K562 (cell line): ENCODE data around the gene GCN1. TPM values are rescaled to one million over a fixed set of nuclear protein-coding genes. Genes with fewer than 3 reads are reported as not detected.

Experiments
- CCAR2 ChIP-seq: fragments of 200-400 bp; formaldehyde crosslinking; IDR thresholded peaks from 2 replicates; pipeline ENCODE4 v1.6.1; 2017; ENCODE audit warnings: mild to moderate bottlenecking, low read depth, low read length
- CCNT2 ChIP-seq: IDR thresholded peaks from 2 replicates; pipeline ENCODE4 v1.6.1; 2011; ENCODE audit warnings: borderline replicate concordance, low read depth, mild to moderate bottlenecking, moderate library complexity, mixed read lengths, low read length; ENCODE audit not compliant: insufficient read length; ENCODE audit errors: extremely low read depth
- NEUROD1 ChIP-seq: fragments of 150-350 bp; IDR thresholded peaks from 2 replicates; pipeline ENCODE4 v1.6.1; 2014; ENCODE audit warnings: borderline replicate concordance, low read length, low read depth; ENCODE audit not compliant: partially characterized antibody
- NFIX ChIP-seq: fragments of 250-450 bp; sonication (Bioruptor Pico); IDR thresholded peaks from 2 replicates; pipeline ENCODE4 v1.4.0; 2020; ENCODE audit warnings: low read depth, mild to moderate bottlenecking, moderate library complexity
- NFRKB ChIP-seq: fragments of 450-650 bp; IDR thresholded peaks from 2 replicates; pipeline ENCODE4 v1.6.1; 2016; ENCODE audit warnings: low read depth
- PHB2 ChIP-seq: fragments of 450-650 bp; IDR thresholded peaks from 2 replicates; pipeline ENCODE4 v1.6.1; 2017; ENCODE audit warnings: low read depth
- RB1 ChIP-seq: fragments of 450-650 bp; IDR thresholded peaks from 2 replicates; pipeline ENCODE4 v1.6.1; 2017; ENCODE audit warnings: low read depth, mild to moderate bottlenecking
- RCOR1 ChIP-seq, 2 experiments: IDR thresholded peaks; 2 replicates each; pipeline ENCODE4 v1.6.1; 2012; ENCODE audit warnings: low read depth in 2 of 2, low read length in 2 of 2, borderline replicate concordance in 1 of 2, improper control_type of control experiment in 1 of 2
- TEAD1 ChIP-seq, 2 experiments: fragments of 450-650 bp in 1 of 2; sonication (generic) in 1 of 2; formaldehyde crosslinking; IDR thresholded peaks; 2 replicates each; pipeline versions ENCODE4 v1.4.0 to v1.8.0; 2020 to 2022; ENCODE audit warnings: mild to moderate bottlenecking in 2 of 2, missing genetic modification reagents in 1 of 2
- ZNF436 ChIP-seq: fragments of 250-450, 450-650 bp; sonication (Bioruptor Pico); formaldehyde crosslinking; IDR thresholded peaks from 2 replicates; pipeline ENCODE4 v1.7.0; 2020; ENCODE audit warnings: mild to moderate bottlenecking
- ZNF551 ChIP-seq: fragments of 250-450 bp; sonication (Bioruptor Pico); IDR thresholded peaks from 2 replicates; pipeline ENCODE4 v1.5.0; 2021; ENCODE audit warnings: mild to moderate bottlenecking, moderate library complexity
- polyA plus RNA-seq, 8 experiments: library from polyadenylated mRNA; depleted of rRNA in 4 of 8; stranded (reverse) in 5 of 8; unstranded in 3 of 8; fragments of >200 nt; fragmentation: Nextera tagmentation in 2 of 8; fragmentation: Illumina TruSeq in 1 of 8; extraction: Ambion mirVana in 2 of 8; extraction: Trizol in 1 of 8; gene quantifications; 2 replicates each; pipeline versions ENCODE4 v1.2.1 to v1.2.3, GENCODE V29; 2011 to 2014; ENCODE audit warnings: inconsistent platforms in 1 of 8, missing spikeins in 1 of 8
- total RNA-seq, 7 experiments: library from RNA; depleted of rRNA in 6 of 7; stranded (reverse); fragments of >200 nt in 6 of 7; fragmentation: Illumina TruSeq in 2 of 7; extraction: Trizol in 2 of 7; gene quantifications; 2 replicates each; pipeline versions ENCODE4 v1.2.1 to v1.2.3, GENCODE V29; 2011 to 2021; ENCODE audit warnings: low replicate concordance in 1 of 7
- TF ChIP-seq, protein P1 (sequence below): fragments of 450-650 bp; IDR thresholded peaks from 2 replicates; pipeline ENCODE4 v1.6.1; 2016; ENCODE audit warnings: mild to moderate bottlenecking, moderate library complexity
- TF ChIP-seq, protein P2 (sequence below): fragments of 450-650 bp; IDR thresholded peaks from 2 replicates; pipeline ENCODE4 v1.6.1; 2017; ENCODE audit warnings: mild to moderate bottlenecking, moderate library complexity
- TF ChIP-seq, protein P3 (sequence below): fragments of 450-650 bp; IDR thresholded peaks from 2 replicates; pipeline ENCODE4 v1.6.1; 2016

Gene GCN1
- total and polyA plus RNA-seq, 9 of the 15 experiments (the other 6 are each of a cell fraction or from before 2014, with no cell fraction given) = 11.9 to 190 (median 51.7) TPM

DNA sequence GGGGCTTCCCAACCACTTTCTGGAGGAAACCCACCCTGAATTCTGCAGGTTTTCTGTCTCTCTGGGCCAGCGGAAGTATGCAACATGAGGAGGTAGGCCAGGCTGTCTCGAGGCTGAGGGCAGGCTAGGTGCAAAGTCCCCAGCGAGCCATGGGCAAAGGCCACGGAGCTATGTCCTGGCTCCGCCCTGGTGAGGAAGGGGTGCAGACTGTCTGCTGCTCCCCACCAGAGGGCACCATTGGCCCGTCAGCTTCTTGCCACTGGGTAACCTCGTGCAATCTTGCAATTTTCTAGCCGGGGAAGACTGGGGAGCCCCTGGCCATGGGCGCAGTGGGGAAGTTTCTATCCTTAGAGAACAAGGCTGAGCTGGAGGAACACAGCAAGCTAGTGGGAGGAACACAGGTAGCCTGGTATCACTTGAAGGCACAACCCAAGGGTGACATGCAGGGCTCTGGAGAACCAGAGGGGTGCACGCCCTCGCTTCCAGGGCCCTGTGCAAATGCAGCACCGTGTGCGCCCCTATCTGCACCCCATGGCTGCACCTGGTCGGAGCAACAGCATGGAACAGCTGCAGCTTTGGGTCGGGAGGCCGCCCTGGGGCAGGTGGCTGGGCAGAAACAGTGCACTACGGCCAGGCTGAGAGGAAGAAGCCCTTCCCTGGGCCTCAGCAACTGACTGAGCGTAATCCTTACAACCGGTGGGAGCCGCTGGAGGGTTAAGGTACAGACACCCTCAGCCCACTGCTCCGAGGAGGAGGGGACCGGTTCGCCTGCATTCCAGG is 34.0 kb upstream of the GCN1 start (continued):
- TF ChIP-seq, protein P1, sequence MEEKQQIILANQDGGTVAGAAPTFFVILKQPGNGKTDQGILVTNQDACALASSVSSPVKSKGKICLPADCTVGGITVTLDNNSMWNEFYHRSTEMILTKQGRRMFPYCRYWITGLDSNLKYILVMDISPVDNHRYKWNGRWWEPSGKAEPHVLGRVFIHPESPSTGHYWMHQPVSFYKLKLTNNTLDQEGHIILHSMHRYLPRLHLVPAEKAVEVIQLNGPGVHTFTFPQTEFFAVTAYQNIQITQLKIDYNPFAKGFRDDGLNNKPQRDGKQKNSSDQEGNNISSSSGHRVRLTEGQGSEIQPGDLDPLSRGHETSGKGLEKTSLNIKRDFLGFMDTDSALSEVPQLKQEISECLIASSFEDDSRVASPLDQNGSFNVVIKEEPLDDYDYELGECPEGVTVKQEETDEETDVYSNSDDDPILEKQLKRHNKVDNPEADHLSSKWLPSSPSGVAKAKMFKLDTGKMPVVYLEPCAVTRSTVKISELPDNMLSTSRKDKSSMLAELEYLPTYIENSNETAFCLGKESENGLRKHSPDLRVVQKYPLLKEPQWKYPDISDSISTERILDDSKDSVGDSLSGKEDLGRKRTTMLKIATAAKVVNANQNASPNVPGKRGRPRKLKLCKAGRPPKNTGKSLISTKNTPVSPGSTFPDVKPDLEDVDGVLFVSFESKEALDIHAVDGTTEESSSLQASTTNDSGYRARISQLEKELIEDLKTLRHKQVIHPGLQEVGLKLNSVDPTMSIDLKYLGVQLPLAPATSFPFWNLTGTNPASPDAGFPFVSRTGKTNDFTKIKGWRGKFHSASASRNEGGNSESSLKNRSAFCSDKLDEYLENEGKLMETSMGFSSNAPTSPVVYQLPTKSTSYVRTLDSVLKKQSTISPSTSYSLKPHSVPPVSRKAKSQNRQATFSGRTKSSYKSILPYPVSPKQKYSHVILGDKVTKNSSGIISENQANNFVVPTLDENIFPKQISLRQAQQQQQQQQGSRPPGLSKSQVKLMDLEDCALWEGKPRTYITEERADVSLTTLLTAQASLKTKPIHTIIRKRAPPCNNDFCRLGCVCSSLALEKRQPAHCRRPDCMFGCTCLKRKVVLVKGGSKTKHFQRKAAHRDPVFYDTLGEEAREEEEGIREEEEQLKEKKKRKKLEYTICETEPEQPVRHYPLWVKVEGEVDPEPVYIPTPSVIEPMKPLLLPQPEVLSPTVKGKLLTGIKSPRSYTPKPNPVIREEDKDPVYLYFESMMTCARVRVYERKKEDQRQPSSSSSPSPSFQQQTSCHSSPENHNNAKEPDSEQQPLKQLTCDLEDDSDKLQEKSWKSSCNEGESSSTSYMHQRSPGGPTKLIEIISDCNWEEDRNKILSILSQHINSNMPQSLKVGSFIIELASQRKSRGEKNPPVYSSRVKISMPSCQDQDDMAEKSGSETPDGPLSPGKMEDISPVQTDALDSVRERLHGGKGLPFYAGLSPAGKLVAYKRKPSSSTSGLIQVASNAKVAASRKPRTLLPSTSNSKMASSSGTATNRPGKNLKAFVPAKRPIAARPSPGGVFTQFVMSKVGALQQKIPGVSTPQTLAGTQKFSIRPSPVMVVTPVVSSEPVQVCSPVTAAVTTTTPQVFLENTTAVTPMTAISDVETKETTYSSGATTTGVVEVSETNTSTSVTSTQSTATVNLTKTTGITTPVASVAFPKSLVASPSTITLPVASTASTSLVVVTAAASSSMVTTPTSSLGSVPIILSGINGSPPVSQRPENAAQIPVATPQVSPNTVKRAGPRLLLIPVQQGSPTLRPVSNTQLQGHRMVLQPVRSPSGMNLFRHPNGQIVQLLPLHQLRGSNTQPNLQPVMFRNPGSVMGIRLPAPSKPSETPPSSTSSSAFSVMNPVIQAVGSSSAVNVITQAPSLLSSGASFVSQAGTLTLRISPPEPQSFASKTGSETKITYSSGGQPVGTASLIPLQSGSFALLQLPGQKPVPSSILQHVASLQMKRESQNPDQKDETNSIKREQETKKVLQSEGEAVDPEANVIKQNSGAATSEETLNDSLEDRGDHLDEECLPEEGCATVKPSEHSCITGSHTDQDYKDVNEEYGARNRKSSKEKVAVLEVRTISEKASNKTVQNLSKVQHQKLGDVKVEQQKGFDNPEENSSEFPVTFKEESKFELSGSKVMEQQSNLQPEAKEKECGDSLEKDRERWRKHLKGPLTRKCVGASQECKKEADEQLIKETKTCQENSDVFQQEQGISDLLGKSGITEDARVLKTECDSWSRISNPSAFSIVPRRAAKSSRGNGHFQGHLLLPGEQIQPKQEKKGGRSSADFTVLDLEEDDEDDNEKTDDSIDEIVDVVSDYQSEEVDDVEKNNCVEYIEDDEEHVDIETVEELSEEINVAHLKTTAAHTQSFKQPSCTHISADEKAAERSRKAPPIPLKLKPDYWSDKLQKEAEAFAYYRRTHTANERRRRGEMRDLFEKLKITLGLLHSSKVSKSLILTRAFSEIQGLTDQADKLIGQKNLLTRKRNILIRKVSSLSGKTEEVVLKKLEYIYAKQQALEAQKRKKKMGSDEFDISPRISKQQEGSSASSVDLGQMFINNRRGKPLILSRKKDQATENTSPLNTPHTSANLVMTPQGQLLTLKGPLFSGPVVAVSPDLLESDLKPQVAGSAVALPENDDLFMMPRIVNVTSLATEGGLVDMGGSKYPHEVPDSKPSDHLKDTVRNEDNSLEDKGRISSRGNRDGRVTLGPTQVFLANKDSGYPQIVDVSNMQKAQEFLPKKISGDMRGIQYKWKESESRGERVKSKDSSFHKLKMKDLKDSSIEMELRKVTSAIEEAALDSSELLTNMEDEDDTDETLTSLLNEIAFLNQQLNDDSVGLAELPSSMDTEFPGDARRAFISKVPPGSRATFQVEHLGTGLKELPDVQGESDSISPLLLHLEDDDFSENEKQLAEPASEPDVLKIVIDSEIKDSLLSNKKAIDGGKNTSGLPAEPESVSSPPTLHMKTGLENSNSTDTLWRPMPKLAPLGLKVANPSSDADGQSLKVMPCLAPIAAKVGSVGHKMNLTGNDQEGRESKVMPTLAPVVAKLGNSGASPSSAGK = no peak; the same call in 1 of the 2 replicates
- no peak for TF ChIP-seq CCNT2
- peak; percentile 79 for TF ChIP-seq RB1
- TF ChIP-seq NFRKB = no peak
- TF ChIP-seq TEAD1 (CRISPR knock-in tag; IDR thresholded peaks at IDR 0.05) = no peak; a peak in 1 of 4 replicates
- TF ChIP-seq NFIX (CRISPR knock-in tag) = no peak
- peak; percentile 43 for TF ChIP-seq NEUROD1
- no peak for TF ChIP-seq ZNF551
- no peak for TF ChIP-seq PHB2
- TF ChIP-seq RCOR1 (IDR thresholded peaks at IDR 0.05; ENCODE audit: borderline replicate concordance in 1 of 2, low read depth in 2 of 2, low read length in 2 of 2) = peak in 1 of 2 experiments; percentile 51; a peak in 1 of 4 replicates
- TF ChIP-seq, protein P2, sequence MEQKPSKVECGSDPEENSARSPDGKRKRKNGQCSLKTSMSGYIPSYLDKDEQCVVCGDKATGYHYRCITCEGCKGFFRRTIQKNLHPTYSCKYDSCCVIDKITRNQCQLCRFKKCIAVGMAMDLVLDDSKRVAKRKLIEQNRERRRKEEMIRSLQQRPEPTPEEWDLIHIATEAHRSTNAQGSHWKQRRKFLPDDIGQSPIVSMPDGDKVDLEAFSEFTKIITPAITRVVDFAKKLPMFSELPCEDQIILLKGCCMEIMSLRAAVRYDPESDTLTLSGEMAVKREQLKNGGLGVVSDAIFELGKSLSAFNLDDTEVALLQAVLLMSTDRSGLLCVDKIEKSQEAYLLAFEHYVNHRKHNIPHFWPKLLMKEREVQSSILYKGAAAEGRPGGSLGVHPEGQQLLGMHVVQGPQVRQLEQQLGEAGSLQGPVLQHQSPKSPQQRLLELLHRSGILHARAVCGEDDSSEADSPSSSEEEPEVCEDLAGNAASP = no peak
- TF ChIP-seq, protein P3, sequence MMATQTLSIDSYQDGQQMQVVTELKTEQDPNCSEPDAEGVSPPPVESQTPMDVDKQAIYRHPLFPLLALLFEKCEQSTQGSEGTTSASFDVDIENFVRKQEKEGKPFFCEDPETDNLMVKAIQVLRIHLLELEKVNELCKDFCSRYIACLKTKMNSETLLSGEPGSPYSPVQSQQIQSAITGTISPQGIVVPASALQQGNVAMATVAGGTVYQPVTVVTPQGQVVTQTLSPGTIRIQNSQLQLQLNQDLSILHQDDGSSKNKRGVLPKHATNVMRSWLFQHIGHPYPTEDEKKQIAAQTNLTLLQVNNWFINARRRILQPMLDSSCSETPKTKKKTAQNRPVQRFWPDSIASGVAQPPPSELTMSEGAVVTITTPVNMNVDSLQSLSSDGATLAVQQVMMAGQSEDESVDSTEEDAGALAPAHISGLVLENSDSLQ = no peak
- TF ChIP-seq ZNF436 (CRISPR knock-in tag) = no peak
- TF ChIP-seq CCAR2 = no peak
